ENCODE measurements around the gene AHCYL2.

GRCh38 chr7:129188892-129189660 lies 35.8 kb upstream of the AHCYL2 start:
- TF ChIP-seq GATA2 (IDR thresholded peaks at IDR 0.05; ENCODE audit: low read depth, low read length) = no peak
- no peak for TF ChIP-seq GATA3 (IDR thresholded peaks at IDR 0.05; ENCODE audit: low read depth, low read length)
